GM18526 (cell line): ENCODE measurements around the gene NEU4.

Experiments used
- POLR2A ChIP-seq: IDR thresholded peaks from 3 replicates; pipeline ENCODE4 v1.6.1; 2011; ENCODE audit not compliant: insufficient read length; ENCODE audit errors: extremely low read depth

Gene NEU4

GRCh38 chr2:241859436-241860183, 50.6 kb downstream of the NEU4 start:
- peak; percentile 42 for TF ChIP-seq POLR2A

GRCh38 chr2:241860184-241861078, 51.4 kb downstream of the NEU4 start:
- TF ChIP-seq POLR2A, result no peak

GRCh38 chr2:241861264-241861663, 52.3 kb downstream of the NEU4 start:
- TF ChIP-seq POLR2A, result no peak

GRCh38 chr2:241862093-241862492, 53.1 kb downstream of the NEU4 start:
- no peak for TF ChIP-seq POLR2A

- TF ChIP-seq POLR2A, result no peak
These were observed 54.0 kb downstream of the NEU4 start for GRCh38 chr2:241862775-241863535.

GRCh38 chr2:241863536-241863954, 54.6 kb downstream of the NEU4 start:
- TF ChIP-seq POLR2A, result no peak

GRCh38 chr2:241864168-241864849, 55.3 kb downstream of the NEU4 start:
- TF ChIP-seq POLR2A, result no peak

DNA sequence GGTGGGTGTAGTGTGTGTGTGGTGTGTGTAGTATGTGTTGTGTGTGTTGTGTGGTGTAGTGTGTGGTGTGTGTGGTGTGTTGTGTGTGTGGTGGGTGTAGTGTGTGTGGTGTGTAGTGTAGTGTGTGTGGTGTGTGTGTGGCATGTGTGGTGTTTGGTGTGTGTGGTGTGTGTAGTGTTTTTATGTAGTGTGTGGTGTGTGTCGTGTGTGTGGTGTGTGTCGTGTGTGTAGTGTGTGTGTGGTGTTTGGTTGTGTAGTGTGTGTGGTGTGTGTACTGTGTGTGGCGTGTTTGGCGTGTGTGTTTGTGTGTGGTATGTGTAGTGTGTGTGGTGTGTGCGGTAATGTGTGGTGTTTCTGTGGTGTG, 55.8 kb downstream of the NEU4 start:
- TF ChIP-seq POLR2A, result no peak

GRCh38 chr2:241865416-241865956, 56.5 kb downstream of the NEU4 start:
- no peak for TF ChIP-seq POLR2A

GRCh38 chr2:241865957-241866789, 57.2 kb downstream of the NEU4 start:
- no peak for TF ChIP-seq POLR2A
